Activated naive CD4-positive, alpha-beta T cell treated with Interleukin-2 at 50 U/mL for 16 hours (primary cell): ENCODE data around the gene PHF2.
"Not testable (repeated sequence)": the region's sequence is repeated elsewhere in the genome, so short reads cannot be mapped to it uniquely, and the experiment has no call there.

Experiments
- DNase-seq: peaks from one replicate; pipeline ENCODE4 v3.0.0-alpha.2; 2020

PHF2 gene

DNA sequence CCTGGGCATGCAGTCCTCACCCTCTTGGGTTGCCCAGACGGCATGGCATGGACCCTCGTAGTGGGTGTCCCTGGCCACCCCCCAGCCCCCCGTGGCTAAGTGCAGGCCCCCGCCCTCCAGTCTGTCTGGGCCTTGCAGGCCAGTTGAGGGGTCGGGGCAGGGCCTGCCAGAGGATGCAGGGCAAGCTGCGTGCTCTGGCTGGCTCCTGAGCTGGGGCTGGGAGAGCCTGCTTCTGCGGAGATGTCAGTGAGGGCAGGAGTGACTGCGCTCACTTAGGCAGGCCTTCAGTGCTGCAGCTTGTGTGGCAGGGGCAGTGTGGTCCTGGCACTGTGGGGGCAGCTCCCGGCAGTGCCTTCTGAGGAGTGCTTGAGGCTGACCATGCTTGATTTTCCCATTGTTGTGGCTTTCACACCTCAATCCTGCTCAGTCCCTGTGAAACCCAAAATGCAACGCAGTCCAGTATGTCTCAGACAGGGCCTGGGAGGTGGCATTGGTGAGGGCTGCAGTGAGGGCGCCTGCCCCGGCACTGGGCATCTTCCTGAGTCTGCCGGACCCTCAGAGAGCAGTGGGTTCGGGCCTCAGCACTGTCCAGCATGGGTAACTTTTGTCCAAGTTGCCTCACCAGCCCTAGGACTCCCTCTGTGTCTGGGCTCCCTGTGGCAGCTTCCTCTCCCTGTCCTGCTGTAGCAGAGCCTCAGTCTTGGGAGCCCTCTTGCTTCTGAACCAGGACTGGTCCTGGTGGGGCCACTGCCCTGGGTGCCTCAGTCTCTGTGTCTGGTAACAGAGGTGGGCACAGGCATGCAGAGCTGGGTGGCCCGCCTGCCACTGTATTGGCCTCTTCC lies 93.0 kb downstream of the PHF2 start:
- DNase-seq, result no peak

DNA sequence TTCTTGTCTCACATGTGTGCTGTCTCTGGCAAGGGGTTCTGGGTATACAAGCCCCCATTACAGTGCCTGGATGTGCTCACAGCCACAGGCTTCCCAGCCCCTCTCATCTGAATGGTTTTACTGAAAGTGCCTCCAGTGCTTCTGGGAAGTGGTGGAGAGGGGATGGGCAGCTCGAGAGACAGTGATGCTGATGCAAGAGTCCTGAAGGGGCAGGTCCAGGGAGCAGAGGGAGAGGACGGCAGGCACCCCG lies 93.5 kb downstream of the PHF2 start:
- no peak for DNase-seq

- peak; percentile 11 for DNase-seq
Measured at GRCh38 chr9:93670208-93671019, 94.0 kb downstream of the PHF2 start.

GRCh38 chr9:93671020-93671338 lies 94.6 kb downstream of the PHF2 start:
- DNase-seq, result no peak

GRCh38 chr9:93672330-93673020 lies 96.1 kb downstream of the PHF2 start:
- not testable (repeated sequence) for DNase-seq

DNA sequence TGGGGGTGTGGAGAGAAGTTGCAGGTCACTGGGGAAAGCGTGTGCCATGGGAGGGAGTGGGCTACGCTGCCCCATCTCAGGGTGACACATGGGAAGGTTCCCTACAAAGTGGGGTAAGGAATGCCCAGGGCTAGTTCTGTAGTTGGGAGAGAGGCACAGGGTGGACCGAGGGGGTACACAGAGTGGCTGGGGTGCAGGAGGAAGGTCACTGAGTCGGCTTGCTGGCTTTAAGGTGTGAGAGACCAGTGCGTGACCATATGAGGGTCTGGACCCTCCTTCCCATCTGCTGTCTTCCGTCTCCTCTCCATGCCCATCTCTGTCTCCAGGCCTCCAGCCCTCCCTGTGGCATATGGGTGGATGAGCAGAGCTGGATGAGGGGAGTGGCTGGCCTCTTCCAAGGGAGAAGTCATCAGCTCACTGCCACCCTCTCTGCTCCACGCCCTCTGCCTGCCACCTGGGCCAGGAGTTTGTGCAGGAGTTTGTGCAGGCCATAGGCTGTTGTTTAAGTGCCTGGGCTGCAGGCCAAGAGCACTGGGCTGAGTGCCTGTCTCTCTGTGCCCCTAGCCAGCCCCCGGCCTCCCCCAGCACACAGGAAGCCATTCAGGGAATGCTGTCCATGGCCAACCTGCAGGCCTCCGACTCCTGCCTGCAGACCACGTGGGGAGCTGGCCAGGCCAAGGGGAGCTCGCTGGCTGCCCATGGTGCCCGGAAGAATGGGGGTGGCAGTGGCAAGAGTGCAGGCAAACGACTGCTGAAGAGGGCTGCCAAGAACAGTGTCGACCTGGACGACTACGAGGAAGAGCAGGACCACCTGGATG lies 96.8 kb downstream of the PHF2 start:
- peak; percentile 1 for DNase-seq

DNA sequence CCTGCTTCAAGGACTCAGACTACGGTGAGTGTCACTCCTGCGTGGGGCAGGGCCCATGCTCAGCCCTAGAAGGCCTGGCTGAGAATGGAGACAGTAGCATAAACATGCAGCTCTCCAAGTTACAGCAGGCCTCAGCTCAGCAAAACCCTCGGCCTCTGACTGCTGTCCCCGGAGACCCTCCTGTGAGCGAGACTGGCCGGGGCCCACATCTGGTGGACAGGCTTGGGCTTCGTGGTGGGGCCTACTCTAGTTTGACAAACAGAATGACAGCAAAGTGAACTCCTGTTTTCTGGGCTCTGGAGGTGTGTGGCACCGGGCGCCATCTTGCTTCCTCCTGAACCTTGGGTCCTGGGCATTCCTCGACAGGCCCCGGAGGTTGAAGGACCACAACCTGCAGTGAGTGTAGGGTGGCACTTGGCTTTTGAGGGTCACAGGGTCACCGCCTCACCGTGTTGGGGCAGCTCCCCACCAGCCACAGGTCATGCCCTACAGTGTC lies 97.5 kb downstream of the PHF2 start:
- DNase-seq, result peak; percentile 1

- no peak for DNase-seq
Measured at GRCh38 chr9:93674580-93675335, 98.4 kb downstream of the PHF2 start.

- DNase-seq, result no peak
Measured at GRCh38 chr9:93675336-93676150, 99.2 kb downstream of the PHF2 start.

DNA sequence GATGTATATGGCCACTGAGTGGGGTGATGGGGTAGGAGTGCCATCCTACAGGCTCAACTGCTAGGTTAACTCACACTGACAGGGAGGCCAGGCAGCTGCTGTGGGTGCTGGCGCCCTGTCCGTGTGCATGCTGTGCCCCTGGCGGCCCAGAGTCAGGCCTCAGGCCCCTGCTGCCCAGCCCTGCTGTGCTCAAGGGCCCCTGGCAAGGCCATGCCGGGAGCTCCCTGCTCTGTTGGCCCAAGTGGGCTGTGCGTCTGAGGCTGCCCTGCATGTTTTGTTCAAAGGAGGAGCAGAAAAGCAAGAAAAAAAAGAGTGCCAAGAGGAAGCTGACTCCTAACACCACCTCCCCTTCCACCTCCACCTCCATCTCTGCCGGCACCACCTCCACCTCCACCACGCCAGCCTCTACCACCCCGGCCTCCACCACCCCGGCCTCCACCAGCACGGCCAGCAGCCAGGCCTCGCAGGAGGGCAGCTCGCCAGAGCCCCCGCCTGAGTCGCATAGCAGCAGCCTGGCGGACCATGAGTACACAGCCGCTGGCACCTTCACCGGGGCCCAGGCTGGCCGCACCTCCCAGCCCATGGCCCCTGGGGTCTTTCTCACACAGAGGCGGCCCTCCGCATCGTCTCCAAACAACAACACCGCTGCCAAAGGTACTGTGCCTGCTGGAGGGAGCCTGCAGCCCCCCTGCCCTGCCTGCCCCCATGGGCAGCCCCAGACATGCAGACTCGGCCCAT lies 100.1 kb downstream of the PHF2 start:
- DNase-seq, result no peak

- no peak for DNase-seq
Measured at GRCh38 chr9:93677048-93677571, 100.7 kb downstream of the PHF2 start.

DNA sequence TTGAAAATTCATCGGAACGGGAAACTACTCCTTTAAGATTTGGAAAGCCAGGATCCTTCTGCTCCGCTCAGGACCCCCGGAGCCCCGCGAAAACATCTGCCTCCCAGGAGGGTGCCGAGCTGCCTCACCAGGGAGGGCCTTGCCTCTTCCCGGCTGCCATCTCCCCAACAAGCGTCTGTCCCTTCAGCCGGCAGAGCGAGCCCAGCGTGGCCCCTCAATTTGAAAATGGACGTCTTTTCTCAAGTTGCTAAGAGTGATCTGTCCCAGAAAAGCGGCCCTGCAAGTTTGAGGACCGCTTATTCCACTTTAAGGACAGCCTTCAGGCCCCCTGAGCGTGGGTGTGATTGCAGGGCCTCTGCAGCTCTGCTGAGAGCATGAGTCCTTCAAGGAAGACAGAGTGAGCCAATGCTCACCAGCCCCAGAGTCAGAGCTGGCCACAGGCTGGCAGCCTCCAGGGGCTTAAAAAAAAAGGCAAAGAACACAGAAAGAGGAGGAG lies 101.3 kb downstream of the PHF2 start:
- peak; percentile 1 for DNase-seq

GRCh38 chr9:93678199-93679019 lies 102.0 kb downstream of the PHF2 start:
- DNase-seq, result no peak

GRCh38 chr9:93679536-93680442 lies 103.4 kb downstream of the PHF2 start:
- DNase-seq, result no peak

- no peak for DNase-seq
Measured at GRCh38 chr9:93680443-93681268, 104.3 kb downstream of the PHF2 start.

DNA sequence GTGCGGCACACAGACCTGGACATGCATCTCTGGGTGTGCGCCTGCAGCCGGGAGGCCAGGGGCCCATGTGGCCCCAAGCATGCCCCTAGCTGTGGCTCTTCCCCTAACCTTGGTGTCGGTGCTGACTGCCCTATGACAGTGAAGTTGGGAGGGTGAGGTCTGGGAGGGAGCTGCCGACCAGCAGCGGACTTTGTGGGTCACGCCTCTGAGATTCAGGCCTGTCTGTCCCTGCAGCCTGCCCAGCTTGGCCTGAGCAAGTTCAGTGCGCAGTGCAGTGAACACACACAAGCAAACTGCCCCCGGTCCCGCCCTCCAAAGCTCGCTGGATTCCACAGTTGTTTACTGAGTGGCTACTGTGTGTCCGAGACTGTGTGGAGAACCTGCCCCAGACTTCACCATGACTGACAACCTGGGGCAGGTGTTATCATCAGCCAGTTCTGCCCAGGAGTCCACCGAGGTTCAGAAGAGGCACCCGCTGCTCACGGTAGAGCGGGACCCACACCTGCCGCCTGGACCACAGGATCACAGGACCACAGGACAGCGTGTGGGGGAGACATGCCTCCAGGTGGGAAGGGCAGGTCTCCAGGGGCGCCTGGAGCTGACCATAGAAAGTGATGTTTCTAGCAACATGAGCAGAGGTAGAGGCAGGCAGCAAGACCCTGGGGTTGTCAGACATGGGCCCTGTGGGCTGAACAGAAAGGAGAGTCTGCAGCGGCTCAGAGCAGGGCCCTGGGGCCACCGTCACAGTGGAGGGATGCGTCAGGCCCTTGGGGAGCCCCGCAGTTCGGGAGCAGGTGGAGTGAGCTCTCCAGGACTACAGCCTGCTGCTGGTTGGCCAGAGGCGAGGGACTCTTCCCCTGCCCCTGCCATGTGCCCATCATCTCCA lies 105.1 kb downstream of the PHF2 start:
- no peak for DNase-seq
